Fibroblast of the conjunctiva (primary cell): ENCODE data around the gene L1CAM.

ENCODE experiments used
- DNase-seq: peaks from one replicate; pipeline ENCODE4 v3.0.0-alpha.2; 2010; ENCODE audit warnings: low read depth

Gene L1CAM

GRCh38 chrX:153864561-153865320 is 21.2 kb downstream of the L1CAM start:
- no peak for DNase-seq

GRCh38 chrX:153864101-153864500 is 21.9 kb downstream of the L1CAM start:
- no peak for DNase-seq

- no peak for DNase-seq
Observed at GRCh38 chrX:153863251-153863991, 22.6 kb downstream of the L1CAM start.

- DNase-seq, result no peak
Observed at GRCh38 chrX:153862369-153863250, 23.4 kb downstream of the L1CAM start.

GRCh38 chrX:153861733-153862310 is 24.2 kb downstream of the L1CAM start:
- DNase-seq, result no peak

- no peak for DNase-seq
Observed at GRCh38 chrX:153861151-153861550, 24.8 kb downstream of the L1CAM start.

GRCh38 chrX:153857348-153857903 is 28.5 kb downstream of the L1CAM start:
- DNase-seq, result no peak

GRCh38 chrX:153854702-153855101 is 31.3 kb downstream of the L1CAM start:
- DNase-seq, result no peak

GRCh38 chrX:153853902-153854267 is 32.1 kb downstream of the L1CAM start:
- DNase-seq, result no peak

- DNase-seq, result no peak
Observed at GRCh38 chrX:153853180-153853901, 32.6 kb downstream of the L1CAM start.

- no peak for DNase-seq
Observed at GRCh38 chrX:153851981-153852380, 34.0 kb downstream of the L1CAM start.

- DNase-seq, result no peak
Observed at GRCh38 chrX:153848325-153848724, 37.6 kb downstream of the L1CAM start.

GRCh38 chrX:153845842-153846241 is 40.1 kb downstream of the L1CAM start:
- DNase-seq, result no peak

GRCh38 chrX:153845195-153845594 is 40.8 kb downstream of the L1CAM start:
- no peak for DNase-seq

GRCh38 chrX:153844509-153845082 is 41.4 kb downstream of the L1CAM start:
- no peak for DNase-seq

- no peak for DNase-seq
Observed at GRCh38 chrX:153836921-153837320, 49.1 kb downstream of the L1CAM start.

GRCh38 chrX:153832728-153833127 is 53.2 kb downstream of the L1CAM start:
- no peak for DNase-seq

GRCh38 chrX:153831429-153832150 is 54.4 kb downstream of the L1CAM start:
- no peak for DNase-seq

- DNase-seq, result no peak
Observed at GRCh38 chrX:153830640-153831428, 55.1 kb downstream of the L1CAM start.
